ENCODE results near the gene LRRC61.

LRRC61 gene

GRCh38 chr7:150357771-150358427 lies 34.7 kb downstream of the LRRC61 start:
- peak; percentile 55 to 58 for DNase-seq

DNA sequence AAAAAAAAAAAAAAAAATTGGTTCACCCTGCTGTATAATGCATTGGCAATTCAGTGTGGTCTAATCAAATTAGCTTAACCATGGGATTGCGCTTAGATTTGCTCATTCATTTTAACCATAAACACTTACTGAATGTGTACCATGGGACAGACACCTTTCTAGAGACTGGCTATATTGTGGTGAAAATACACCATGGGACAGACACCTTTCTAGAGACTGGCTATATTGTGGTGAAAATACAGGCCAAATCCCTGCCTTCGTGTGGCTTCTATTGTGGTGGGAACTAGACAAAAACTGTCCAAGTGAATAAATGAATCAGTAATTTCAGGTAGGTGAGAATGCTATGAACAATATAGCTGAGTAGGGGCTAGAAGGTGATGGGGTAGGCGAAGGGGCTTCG lies 35.3 kb downstream of the LRRC61 start:
- DNase-seq = no peak

DNA sequence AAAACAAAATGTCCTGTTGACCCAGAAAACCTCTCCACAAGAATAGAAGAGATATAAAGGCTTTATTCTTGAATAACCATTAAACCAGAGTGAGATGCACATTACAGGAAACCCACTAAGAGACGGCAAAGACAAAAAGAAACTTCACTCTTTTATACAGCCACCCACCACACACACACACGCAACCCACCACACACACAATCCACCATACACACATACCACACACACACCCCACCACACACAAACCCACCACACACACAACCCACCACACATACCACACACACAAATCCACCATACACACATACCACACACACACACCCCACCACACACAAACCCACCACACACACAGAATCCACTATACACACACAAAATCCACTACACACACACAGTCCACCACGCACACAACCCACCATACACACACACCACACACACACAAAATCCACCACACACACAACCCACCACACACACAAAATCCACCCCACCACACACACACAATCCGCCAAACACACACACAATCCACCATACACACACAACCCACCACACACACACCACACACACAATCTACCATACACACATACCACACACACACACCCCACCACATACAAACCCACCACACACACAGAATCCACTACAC lies 36.0 kb downstream of the LRRC61 start:
- no peak for DNase-seq

DNA sequence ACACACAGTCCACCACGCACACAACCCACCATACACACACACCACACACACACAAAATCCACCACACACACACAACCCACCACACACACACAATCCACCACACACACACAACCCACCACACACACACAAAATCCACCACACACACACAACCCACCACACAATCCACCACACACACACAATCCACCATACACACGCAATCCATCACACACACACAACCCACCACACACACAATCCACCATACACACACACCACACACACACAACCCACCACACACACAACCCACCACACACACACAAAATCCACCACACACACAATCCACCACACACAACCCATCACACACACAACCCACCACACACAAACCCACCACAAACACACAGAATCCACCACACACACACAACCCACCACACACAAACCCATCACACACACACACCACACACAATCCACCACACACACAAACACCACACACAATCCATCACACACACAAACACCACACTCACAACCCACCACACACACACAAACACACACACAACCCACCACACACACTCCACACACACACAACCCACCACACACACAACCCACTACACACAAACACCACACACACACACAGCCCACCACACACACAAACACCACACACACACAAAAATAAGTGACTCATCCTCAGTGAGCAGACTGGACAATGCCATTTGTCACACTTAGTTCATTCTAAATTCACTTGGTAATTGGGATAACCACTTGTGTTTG lies 36.6 kb downstream of the LRRC61 start:
- no peak for DNase-seq

DNA sequence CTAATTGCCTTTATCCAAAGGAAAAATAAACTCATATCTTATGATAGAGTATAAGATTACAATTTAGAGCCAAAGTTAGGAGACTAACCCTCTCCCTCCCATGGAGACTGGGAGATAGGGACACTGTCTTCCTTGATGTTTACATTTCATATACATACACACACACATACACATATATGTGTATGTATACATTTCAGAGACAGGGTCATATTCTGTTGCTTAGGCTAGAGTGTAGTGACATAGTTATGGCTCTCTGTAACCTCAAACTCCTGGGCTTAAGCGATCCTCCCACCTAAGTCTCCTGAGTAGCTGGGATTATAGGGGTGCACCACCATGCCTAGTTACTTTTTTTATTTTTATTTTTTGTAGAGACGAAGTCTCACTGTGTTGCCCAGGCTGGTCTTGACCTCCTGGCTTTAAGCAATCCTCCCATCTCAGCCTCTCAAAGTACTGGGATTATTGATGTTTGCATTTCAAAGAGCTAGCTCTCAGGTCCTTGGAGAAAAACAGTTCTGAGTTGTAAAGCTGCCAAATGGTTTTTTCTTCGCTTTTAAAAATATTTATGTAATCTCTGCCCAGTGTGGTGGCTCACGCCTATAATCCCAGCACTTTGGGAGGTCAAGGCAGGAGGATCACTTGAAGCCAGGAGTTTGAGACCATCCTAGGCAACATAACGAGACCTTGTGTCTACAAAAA lies 37.4 kb downstream of the LRRC61 start:
- no peak for DNase-seq

GRCh38 chr7:150361402-150361801 lies 38.2 kb downstream of the LRRC61 start:
- DNase-seq = no peak

GRCh38 chr7:150361807-150362621 lies 38.9 kb downstream of the LRRC61 start:
- no peak for DNase-seq

- DNase-seq = peak; percentile 54 to 71
Observed at GRCh38 chr7:150363370-150363769, 40.2 kb downstream of the LRRC61 start.

GRCh38 chr7:150363872-150364271 lies 40.7 kb downstream of the LRRC61 start:
- DNase-seq = no peak

DNA sequence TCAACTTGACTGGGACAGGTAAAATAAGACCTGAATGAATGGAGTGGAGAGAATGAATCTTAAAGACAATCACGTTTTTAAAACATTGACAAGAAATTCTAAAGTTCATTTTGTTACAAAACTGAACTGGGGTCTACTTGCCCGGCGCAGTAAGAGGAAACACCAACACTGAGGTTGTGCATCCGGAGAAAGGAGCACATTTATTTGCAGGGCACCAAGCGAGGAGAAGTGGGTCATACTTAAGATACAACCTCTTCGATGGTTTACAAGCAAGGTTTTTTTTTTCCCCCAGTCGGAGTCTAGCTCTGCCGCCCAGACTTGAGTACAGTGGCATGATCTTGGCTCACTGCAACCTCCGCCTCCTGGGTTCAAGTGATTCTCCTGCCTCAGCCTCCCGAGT lies 42.0 kb downstream of the LRRC61 start:
- DNase-seq = no peak

- DNase-seq = no peak
Observed at GRCh38 chr7:150365673-150366398, 42.7 kb downstream of the LRRC61 start.

GRCh38 chr7:150367677-150368095 lies 44.5 kb downstream of the LRRC61 start:
- DNase-seq = peak; percentile 82 to 93

DNA sequence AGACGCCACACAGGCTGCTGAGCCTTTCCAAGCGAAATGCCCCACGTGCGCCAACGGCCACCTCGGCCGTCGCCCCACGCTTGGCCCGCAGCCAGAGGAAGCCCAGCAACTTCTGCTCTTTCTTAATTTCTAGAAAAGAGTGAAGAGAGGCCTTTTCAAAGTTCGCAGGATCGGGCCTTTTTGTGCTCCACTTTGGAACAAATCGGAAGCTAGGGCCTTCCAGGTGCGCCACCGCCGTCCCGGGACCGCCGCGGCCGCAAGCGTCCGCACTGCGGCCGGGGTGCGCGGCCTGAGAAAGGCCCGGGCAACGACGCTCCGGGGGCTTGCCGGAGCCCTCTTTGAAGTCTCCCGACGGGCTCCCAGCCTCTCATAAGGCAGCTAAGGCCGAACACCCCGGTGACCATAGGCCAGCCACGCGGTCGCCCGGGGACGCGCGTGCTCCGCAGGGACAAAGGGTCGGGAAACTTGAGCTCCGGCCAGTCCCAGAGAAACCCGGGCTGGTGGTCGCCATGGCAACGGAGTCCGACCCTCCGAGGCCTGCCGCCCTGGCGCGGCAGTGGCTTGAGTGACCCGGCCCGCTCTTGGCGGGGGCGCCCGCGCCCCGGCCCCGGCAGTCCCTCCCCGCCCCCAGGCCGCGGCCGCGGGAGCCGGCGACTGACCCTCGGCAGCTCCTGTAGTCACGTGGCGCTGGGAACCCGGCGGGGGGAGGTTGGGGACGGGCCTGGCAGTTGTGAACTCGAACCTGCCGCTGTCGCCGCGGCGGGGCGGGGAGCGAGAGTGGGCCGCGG lies 45.1 kb downstream of the LRRC61 start, which contains the start of gene REPIN1:
Gene REPIN1 (plus strand): TSS at position 727 of the 788 bp plus-strand sequence. CDS start 890 bp downstream, outside the sequence.
- peak; percentile 87 for DNase-seq

DNA sequence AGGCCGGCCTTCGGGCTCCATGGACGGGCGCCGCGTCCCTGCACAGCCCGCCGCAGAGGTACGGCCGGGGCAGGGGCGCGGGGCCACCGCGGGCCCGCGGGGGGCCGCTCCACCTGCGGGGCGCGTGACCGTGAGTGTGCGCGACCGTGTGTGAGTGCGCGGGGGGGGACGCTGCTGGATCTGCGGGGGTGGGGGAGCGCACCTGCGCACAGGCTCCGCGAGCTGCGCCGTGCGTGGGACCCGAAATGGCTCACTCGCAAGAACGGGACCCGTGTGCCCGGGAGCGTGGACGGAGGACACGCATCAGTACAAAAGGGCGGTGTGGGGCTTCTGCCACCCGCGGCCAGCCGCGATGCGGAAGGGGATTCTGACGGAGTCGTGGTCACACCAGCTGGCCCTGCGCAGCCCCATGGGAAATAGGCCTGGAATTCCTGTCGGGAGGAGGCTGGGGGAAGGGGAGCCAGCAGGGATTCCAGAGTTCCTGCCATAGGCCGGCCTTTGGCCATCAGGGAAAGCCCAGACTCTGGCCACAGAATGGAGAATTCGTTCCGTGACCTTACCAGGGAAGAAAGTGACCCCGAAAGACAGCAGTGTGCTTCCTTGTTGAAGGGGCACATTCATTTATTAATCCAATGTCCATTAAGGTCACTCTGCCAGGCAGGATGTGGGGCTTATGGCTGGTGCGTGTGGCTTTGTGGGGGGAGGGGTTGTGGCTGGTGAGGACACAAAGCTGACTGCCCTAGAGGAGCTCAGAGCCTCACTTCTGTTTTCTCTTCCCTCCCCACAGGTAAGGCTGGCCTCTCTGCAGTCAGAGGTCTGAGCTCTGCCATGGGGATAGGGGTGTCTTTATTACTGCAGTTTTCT lies 46.0 kb downstream of the LRRC61 start:
- peak in 1 of 2 experiments; percentile 30 for DNase-seq

- no peak for DNase-seq
Observed at GRCh38 chr7:150369748-150370501, 46.8 kb downstream of the LRRC61 start.

GRCh38 chr7:150370612-150371071 lies 47.5 kb downstream of the LRRC61 start:
- no peak for DNase-seq

GRCh38 chr7:150371131-150371995 lies 48.2 kb downstream of the LRRC61 start:
- no peak for DNase-seq

DNA sequence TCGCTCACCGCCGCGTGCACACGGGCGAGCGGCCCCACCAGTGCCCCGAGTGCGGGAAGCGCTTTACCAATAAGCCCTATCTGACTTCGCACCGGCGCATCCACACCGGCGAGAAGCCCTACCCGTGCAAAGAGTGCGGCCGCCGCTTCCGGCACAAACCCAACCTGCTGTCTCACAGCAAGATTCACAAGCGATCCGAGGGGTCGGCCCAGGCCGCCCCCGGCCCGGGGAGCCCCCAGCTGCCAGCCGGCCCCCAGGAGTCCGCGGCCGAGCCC lies 48.8 kb downstream of the LRRC61 start:
- DNase-seq = no peak
